Stimulated activated CD4-positive, alpha-beta T cell treated with anti-CD3 and anti-CD28 coated beads, TNF-alpha, amount 100 ng/mL, for 24 hours (primary cell): ENCODE data around the gene SCAMP5.

Source experiments
- DNase-seq, 3 experiments: peaks; one replicate each; pipeline ENCODE4 v3.0.0-alpha.2; 2020; ENCODE audit warnings: low read depth in 3 of 3

The SCAMP5 gene

GRCh38 chr15:75022783-75023180 is 27.4 kb downstream of the SCAMP5 start:
- DNase-seq: no peak

GRCh38 chr15:75023181-75023871 is 28.0 kb downstream of the SCAMP5 start, which contains the start of gene PPCDC:
Gene PPCDC (plus strand): TSS chr15:75023590. CDS start chr15:75028319, 4,729 bp downstream.
- DNase-seq: peak; percentile 85 to 95 (median 91)

GRCh38 chr15:75023872-75024636 is 28.7 kb downstream of the SCAMP5 start:
- DNase-seq: no peak

- no peak for DNase-seq
Observed at GRCh38 chr15:75025107-75025506, 29.7 kb downstream of the SCAMP5 start.

- DNase-seq: no peak
Observed at GRCh38 chr15:75025548-75026260, 30.3 kb downstream of the SCAMP5 start.

- DNase-seq: no peak
Observed at GRCh38 chr15:75027551-75027950, 32.2 kb downstream of the SCAMP5 start.

- DNase-seq: no peak
Observed at GRCh38 chr15:75028991-75029377, 33.6 kb downstream of the SCAMP5 start.

DNA sequence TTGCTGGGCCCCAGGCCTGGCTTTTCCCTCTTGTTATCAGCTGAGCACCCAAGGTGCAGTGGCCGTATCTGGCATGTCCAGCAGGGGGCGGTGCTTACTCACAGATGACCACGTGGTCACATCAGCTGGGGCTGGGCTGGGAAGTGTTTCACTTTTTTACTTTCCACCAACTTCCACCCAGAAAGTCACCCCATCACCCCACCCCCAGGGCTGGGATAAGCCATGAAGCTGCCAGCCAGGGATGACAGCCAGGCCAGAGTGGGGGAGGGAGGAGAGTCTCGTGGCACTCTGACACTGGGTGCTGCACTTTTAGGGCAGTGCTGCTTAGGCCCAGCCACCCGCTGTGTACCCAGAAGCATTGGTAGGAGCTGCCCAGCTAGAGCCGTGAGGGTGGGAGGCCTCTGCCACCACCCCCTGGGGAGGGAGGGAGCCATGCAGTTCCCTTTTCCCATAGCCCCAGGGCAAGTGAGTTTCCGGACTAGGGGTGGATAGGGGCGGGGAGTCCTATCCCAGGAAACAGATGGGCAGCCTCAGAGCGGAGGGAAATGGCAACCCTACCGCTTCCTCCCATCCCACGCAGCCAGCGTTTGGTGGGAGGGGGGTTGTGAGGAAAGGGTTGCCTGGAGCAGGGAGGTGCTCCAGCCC is 34.1 kb downstream of the SCAMP5 start:
- DNase-seq: peak; percentile 76 to 86 (median 82)

DNA sequence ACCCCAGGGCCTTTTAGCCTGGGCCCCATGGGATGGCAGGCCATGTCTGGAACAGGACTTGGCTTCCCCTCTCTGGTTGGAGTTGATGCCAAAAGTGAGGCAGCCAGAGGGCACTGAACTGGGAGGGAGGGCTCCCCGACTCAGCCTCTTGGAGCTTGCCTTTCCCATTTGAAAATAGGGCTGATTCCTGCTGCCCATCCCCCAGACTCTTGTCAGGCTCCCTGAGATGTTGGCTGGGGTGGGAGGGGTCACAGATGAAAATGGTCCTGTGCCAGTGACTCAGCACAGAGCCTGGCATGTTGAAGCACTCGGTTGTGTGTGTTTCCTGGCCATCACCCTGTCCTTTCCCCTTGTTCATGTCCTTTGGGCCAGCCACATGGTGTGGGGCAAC is 34.7 kb downstream of the SCAMP5 start:
- no peak for DNase-seq

- DNase-seq: no peak
Observed at GRCh38 chr15:75030424-75030823, 35.1 kb downstream of the SCAMP5 start.

GRCh38 chr15:75031848-75032247 is 36.5 kb downstream of the SCAMP5 start:
- DNase-seq: no peak

- DNase-seq: no peak
Observed at GRCh38 chr15:75032395-75032794, 37.0 kb downstream of the SCAMP5 start.

GRCh38 chr15:75033809-75034208 is 38.4 kb downstream of the SCAMP5 start:
- DNase-seq: no peak

- no peak for DNase-seq
Observed at GRCh38 chr15:75034615-75035014, 39.3 kb downstream of the SCAMP5 start.

- DNase-seq: no peak
Observed at GRCh38 chr15:75036212-75036616, 40.9 kb downstream of the SCAMP5 start.

GRCh38 chr15:75037685-75038084 is 42.3 kb downstream of the SCAMP5 start:
- DNase-seq: no peak

DNA sequence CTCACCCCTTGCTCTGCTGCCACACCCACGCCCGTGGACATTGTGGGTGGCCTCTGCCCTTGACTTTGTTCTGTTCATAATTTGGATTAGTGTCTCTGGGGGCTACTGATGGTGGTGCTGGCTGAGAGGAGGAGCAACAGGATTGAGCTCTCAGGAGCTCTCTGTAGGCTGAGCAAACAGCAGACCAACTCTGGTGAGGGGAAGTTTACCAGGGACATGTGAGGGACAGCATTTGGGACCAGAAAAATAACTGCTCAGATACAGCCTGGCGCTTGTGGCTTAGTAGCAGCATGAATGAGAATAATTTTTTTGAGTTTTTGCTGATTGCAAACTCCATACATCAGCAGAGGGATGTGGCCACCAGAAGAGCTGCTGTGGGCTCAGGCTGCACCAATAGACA is 42.9 kb downstream of the SCAMP5 start:
- no peak for DNase-seq

- DNase-seq: peak in 1 of 3 experiments; percentile 52
Observed at GRCh38 chr15:75042730-75043508, 47.6 kb downstream of the SCAMP5 start.

DNA sequence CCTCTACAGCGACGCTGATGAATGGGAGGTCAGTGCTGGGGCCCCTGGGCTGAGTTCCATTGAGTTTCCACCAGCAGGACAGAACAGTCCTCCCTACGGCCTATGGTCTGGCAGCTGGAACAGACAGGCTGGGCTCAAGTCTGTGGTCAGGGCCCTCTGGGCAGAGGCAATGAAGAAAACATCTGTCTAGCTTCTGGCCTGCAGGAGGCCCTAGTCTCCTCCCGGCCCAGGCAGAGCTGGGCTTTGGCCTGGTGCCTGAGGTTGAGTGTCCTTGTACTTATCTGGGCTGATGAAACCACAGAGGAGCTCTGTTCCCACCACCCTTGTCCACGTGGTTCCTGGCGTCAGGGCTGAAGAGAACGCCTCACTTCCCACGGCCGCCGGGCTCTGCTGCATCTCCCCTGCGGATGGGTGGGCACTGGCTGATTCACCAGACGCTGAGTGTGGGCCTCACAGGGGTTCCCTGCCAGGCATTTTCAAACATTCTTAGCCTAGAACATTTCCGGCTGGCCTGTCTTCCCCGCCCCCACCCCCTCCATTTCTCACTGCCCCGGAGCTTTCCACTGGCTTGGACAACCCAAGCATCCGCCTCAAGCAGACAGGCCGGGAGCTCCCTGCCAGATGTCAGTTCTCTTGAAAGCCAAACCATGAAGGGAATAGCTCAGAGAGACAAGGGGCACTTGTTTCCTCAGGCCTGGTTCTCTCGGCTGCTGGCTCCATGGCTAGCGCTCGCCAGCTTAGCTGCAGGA is 48.3 kb downstream of the SCAMP5 start:
- no peak for DNase-seq

GRCh38 chr15:75044258-75044878 is 49.0 kb downstream of the SCAMP5 start:
- DNase-seq: no peak
